ENCODE results near the gene EVA1B. TPM values are rescaled to one million over a fixed set of nuclear protein-coding genes. Genes with fewer than 3 reads are reported as not detected.
A peak's percentile ranks its signal among the peaks of the same experiment; 100 is the strongest.

The EVA1B gene
- total RNA-seq, 2 donors from 2014 or later, result 5.8 to 6.3 TPM

DNA sequence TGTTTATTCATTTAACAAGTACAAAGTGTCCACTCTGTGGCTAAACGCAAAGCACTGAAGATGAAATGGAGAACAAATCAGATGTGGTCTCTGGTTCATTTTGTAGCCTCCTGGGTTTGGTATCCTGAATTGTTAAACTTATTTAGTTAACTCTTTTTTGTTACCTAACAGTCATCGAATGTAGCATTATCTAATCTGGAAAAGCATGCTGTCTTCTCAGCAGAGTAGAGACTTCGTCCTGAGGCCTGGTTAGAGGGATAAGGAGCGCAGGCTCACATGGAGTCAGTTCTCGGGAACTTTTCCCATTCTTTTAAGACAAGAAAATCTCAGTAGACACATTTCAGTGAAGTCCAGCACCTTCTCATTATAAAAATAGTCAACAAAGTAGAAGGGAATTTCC, 50.4 kb downstream of the EVA1B start:
- no peaks in the 10 kb centered on the region for H3K9me3 Mint-ChIP-seq
- DNase-seq (ENCODE audit: low spot score), result no peak
- peaks cover 5 to 9% of the 10 kb centered on the region in 2 donors for H3K4me1 Mint-ChIP-seq (ENCODE audit: low read depth in 2 of 2)
- peak overlapping the region; percentile 21 to 33 for H3K27ac Mint-ChIP-seq
- H3K27me3 Mint-ChIP-seq, result no peaks in the 10 kb centered on the region
- no peak for ATAC-seq
- H3K36me3 Mint-ChIP-seq, result no peaks in the 10 kb centered on the region
- H3K4me3 Mint-ChIP-seq, result no peak overlapping the region

Other genes with a start within 250 kb of the EVA1B start
- not detected for gene TEKT2, start 239.6 kb downstream of the EVA1B start, total RNA-seq
- gene ADPRS, start 234.8 kb downstream of the EVA1B start, total RNA-seq, result 10 to 100 TPM; 43.5 to 47.9 TPM
- gene COL8A2, start 198.4 kb downstream of the EVA1B start, total RNA-seq, result under 1 TPM in 1 of 2 donors, not detected in 1; 0.08 TPM
- gene TRAPPC3, start 174.2 kb downstream of the EVA1B start, total RNA-seq, result 10 to 100 TPM; 58.4 to 69.2 TPM
- 100 to 1,000 TPM; 153 to 196 TPM for gene MAP7D1, start 167.5 kb downstream of the EVA1B start, total RNA-seq
- gene THRAP3, start 99.2 kb downstream of the EVA1B start, total RNA-seq, result 100 to 1,000 TPM; 118 to 131 TPM
- gene SH3D21, start 17.3 kb downstream of the EVA1B start, total RNA-seq, result 10 to 100 TPM; 12.6 to 18.6 TPM
- 10 to 100 TPM; 58.2 to 76.1 TPM for gene STK40, start 62.3 kb upstream of the EVA1B start, total RNA-seq
- 10 to 100 TPM; 56.6 to 58.1 TPM for gene LSM10, start 74.3 kb upstream of the EVA1B start, total RNA-seq
- 1 to 10 TPM in 1 of 2 donors, under 1 TPM in 1; 0.59 to 1.2 TPM for gene OSCP1, start 126.8 kb upstream of the EVA1B start, total RNA-seq
- 100 to 1,000 TPM in 1 of 2 donors, 10 to 100 TPM in 1; 78.8 to 109 TPM for gene MRPS15, start 140.7 kb upstream of the EVA1B start, total RNA-seq
- under 1 TPM; 0.64 to 0.78 TPM for gene CSF3R, start 159.3 kb upstream of the EVA1B start, total RNA-seq

Measured in natural killer cell treated with Interleukin-12 subunit alpha and Interleukin-12 subunit beta and Interleukin-15 and Interleukin-18, amount 100 ng/mL, for 72 hours (primary cell).